PC-9 (cell line): ENCODE data around the gene PFKFB3. TPM values are rescaled to one million over a fixed set of nuclear protein-coding genes. Genes with fewer than 3 reads are reported as not detected.

Experiments
- BruUV-seq: library from RNA; stranded (reverse); fragments of 400-500 nt; replicated peaks from 2 replicates; lab custom pipeline; 2021; lab: Mats Ljungman, UMichigan
- CTCF ChIA-PET: fragments of 300-600 bp; sonication (Branson Sonifier 250); formaldehyde crosslinking; loops from one replicate; lab custom pipeline; 2022; ENCODE audit warnings: antibody characterized with exemption; lab: Charles Lee
- POLR2A ChIA-PET: fragments of 300-600 bp; sonication (Branson Sonifier 250); formaldehyde crosslinking; loops from one replicate; lab custom pipeline; 2022; ENCODE audit warnings: antibody characterized with exemption; ENCODE audit not compliant: unreplicated experiment; lab: Charles Lee
- DNase-seq, 2 experiments: peaks; one replicate each; pipeline versions ENCODE4 v3.0.0 to v3.0.0-alpha.2; 2015 to 2022; ENCODE audit warnings: mixed read lengths in 1 of 2
- H2AFZ ChIP-seq: fragments of 200-600 bp; sonication (generic); 2 replicates; pipeline ENCODE4 v1.8.1; 2017; ENCODE audit warnings: antibody characterized with exemption
- H3F3A ChIP-seq: fragments of 200-600 bp; sonication (generic); 2 replicates; pipeline ENCODE4 v1.8.1; 2017; ENCODE audit warnings: antibody characterized with exemption, mild to moderate bottlenecking, low read depth; ENCODE audit not compliant: insufficient read depth
- H3K27ac ChIP-seq: fragments of 200-600 bp; sonication (generic); 2 replicates; pipeline ENCODE4 v1.6.1; 2016; ENCODE audit warnings: mixed run types
- H3K27me3 ChIP-seq: fragments of 200-600 bp; sonication (generic); 2 replicates; pipeline ENCODE4 v1.6.1; 2016; ENCODE audit warnings: low read depth, mixed run types; ENCODE audit not compliant: insufficient read depth
- H3K36me3 ChIP-seq: fragments of 200-600 bp; sonication (generic); 2 replicates; pipeline ENCODE4 v1.6.1; 2016; ENCODE audit warnings: low read depth, mixed run types
- H3K4me1 ChIP-seq: fragments of 200-600 bp; sonication (generic); replicated peaks from 2 replicates; pipeline ENCODE4 v1.6.1; 2016; ENCODE audit warnings: mixed run types; ENCODE audit not compliant: insufficient read depth
- H3K4me2 ChIP-seq: fragments of 200-600 bp; sonication (generic); 2 replicates; pipeline ENCODE4 v1.6.1; 2017; ENCODE audit warnings: mixed run types
- H3K4me3 ChIP-seq: fragments of 200-600 bp; sonication (generic); 2 replicates; pipeline ENCODE4 v1.6.1; 2016; ENCODE audit warnings: mixed run types
- H3K79me2 ChIP-seq: fragments of 200-600 bp; sonication (generic); 2 replicates; pipeline ENCODE4 v1.6.1; 2017; ENCODE audit warnings: low read depth, mixed run types
- H3K9me2 ChIP-seq: fragments of 200-600 bp; sonication (generic); 2 replicates; pipeline ENCODE4 v1.8.1; 2017; ENCODE audit warnings: mild to moderate bottlenecking; ENCODE audit not compliant: insufficient read depth
- H3K9me3 ChIP-seq: fragments of 200-600 bp; sonication (generic); 2 replicates; pipeline ENCODE4 v1.8.1; 2016; ENCODE audit warnings: low read depth; ENCODE audit not compliant: insufficient read depth
- H4K20me1 ChIP-seq: fragments of 200-600 bp; sonication (generic); 2 replicates; pipeline ENCODE4 v1.8.1; 2017; ENCODE audit not compliant: insufficient read depth
- CTCF ChIP-seq: fragments of 200-600 bp; sonication (generic); conservative IDR thresholded peaks from 2 replicates; pipeline ENCODE4 v1.6.1; 2017; ENCODE audit warnings: mixed run types, antibody characterized with exemption, mild to moderate bottlenecking, moderate library complexity
- EZH2 ChIP-seq: fragments of 200-600 bp; sonication (generic); IDR thresholded peaks from 2 replicates; pipeline ENCODE4 v1.8.0; 2017; ENCODE audit warnings: antibody characterized with exemption, low read depth
- intact Hi-C: fragments of 100-400 bp; cut with micrococcal nuclease; formaldehyde crosslinking; loops from one replicate; pipeline ENCODE4 v1.10.0; 2022; ENCODE audit not compliant: unreplicated experiment
- total RNA-seq: library from RNA; stranded (reverse); gene quantifications from 2 replicates; pipeline ENCODE4 v1.2.3, GENCODE V29; 2021

Gene PFKFB3
- total RNA-seq, 1 experiment from 2014 or later: 37.8 TPM

DNA sequence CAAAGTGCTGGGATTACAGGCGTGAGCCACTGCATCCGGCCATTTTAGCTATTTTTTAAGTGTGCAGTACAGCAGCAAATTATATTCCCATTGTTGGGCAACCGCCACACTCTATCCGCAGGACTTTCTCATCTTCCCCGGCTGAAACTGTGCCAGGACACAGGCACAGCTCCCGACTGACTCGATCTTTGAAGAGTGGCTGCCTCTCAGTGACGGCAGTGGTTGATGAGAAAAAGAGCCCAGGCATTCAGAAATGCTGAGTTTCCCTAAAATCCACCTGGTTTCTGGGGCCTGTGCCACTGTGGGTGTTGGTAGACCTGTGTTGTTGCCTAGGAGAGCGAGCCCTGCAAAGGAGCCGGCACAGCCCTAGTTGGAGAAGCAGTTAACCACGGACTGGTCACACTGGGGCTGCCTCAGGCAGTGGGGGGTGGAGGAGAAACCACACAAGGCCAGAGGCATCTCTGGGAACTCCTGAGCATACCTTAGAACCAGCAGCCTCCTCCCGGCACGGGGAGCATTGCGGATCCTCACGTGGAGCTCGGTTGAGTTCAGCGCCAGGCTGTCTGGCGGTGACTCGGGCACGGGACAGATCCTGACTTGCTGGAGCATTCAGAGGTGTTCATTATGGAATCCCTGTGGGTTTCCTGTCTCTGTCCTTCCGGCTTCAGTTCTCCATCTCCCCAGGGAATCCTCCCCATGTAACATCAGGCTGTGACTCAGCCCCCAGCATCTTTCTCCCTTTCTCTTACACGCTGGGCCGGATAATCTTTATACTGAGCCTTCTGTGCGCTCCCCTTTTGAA lies 16.2 kb downstream of the PFKFB3 start:
- TF ChIP-seq EZH2: no peak
- no peak for TF ChIP-seq CTCF
- intact Hi-C loops: no loop called here

GRCh38 chr10:6219494-6219836 lies 16.7 kb downstream of the PFKFB3 start:
- POLR2A ChIA-PET: no interaction called here
- no peak for TF ChIP-seq EZH2
- TF ChIP-seq CTCF: no peak
- H3K79me2 ChIP-seq: no peaks in the 10 kb centered on the region
- intact Hi-C loops: no loop called here
- BruUV-seq: no TSS peak
- no peak overlapping the region for H2AFZ ChIP-seq
- no peaks in the 10 kb centered on the region for H3K9me2 ChIP-seq
- H3K27ac ChIP-seq: no peak overlapping the region
- no peak overlapping the region for H3K4me2 ChIP-seq
- DNase-seq: no peak
- no peaks in the 10 kb centered on the region for H3K36me3 ChIP-seq
- no peaks in the 10 kb centered on the region for H3K27me3 ChIP-seq
- no peaks in the 10 kb centered on the region for H3F3A ChIP-seq
- no peaks in the 10 kb centered on the region for H3K4me1 ChIP-seq
- no peaks in the 10 kb centered on the region for H3K9me3 ChIP-seq
- no peaks in the 10 kb centered on the region for H4K20me1 ChIP-seq
- no peak overlapping the region for H3K4me3 ChIP-seq
- CTCF ChIA-PET: no interaction called here

More for the DNA sequence above, 16.2 kb downstream of the PFKFB3 start:
- no peaks in the 10 kb centered on the region for H3K27me3 ChIP-seq
- ChIA-PET CTCF (no interaction called here), POLR2A (no interaction called here)
- H3K9me2 ChIP-seq: no peaks in the 10 kb centered on the region
- no peak overlapping the region for H3K27ac ChIP-seq
- no peaks in the 10 kb centered on the region for H3K4me1 ChIP-seq
- DNase-seq: no peak
- no peak overlapping the region for H3K4me2 ChIP-seq
- no peak overlapping the region for H2AFZ ChIP-seq
- no peaks in the 10 kb centered on the region for H4K20me1 ChIP-seq
- H3K9me3 ChIP-seq: no peaks in the 10 kb centered on the region
- H3K36me3 ChIP-seq: no peaks in the 10 kb centered on the region
- TSS peak; percentile 8 for BruUV-seq
- H3K4me3 ChIP-seq: no peak overlapping the region
- no peaks in the 10 kb centered on the region for H3K79me2 ChIP-seq
- no peaks in the 10 kb centered on the region for H3F3A ChIP-seq

DNA sequence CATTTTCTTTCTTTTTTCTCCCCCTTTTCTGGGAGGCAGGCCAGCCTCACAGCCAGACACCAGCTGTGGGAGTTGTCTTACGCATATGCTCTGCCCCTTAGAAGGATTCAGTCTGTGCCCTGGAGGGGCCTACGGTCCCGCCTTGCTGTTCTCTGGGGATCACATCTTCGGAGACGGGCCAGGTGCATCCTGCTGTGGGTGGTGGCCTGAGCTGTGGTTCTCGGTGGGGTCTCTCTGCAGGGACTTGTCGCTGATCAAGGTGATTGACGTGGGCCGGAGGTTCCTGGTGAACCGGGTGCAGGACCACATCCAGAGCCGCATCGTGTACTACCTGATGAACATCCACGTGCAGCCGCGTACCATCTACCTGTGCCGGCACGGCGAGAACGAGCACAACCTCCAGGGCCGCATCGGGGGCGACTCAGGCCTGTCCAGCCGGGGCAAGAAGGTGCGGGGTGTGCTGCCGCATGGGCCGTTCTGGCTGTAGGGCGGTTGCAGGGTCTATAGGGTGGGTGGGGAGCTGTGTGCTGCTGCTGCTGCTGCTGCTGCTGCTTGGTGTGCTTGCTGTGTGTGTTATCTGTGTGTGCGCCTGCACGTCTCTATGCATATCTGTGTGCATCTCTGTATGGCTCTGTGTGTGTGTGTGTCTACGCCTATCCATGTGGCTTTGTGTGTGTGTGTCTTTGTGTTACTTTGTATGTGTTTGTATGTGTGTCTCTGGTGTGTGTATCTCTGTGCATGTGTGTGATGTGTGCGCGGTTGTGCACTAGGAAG lies 17.9 kb downstream of the PFKFB3 start:
- Histone ChIP-seq H3K79me2 (no peaks in the 10 kb centered on the region), H3K27ac (no peak overlapping the region), H4K20me1 (no peaks in the 10 kb centered on the region), H3K36me3 (no peaks in the 10 kb centered on the region), H3F3A (no peaks in the 10 kb centered on the region), H2AFZ (no peak overlapping the region), H3K9me2 (no peaks in the 10 kb centered on the region), H3K9me3 (no peaks in the 10 kb centered on the region), H3K27me3 (no peaks in the 10 kb centered on the region), H3K4me1 (no peaks in the 10 kb centered on the region), H3K4me3 (no peak overlapping the region), H3K4me2 (no peak overlapping the region)
- CTCF ChIA-PET: no interaction called here
- TF ChIP-seq CTCF (no peak), EZH2 (no peak)
- POLR2A ChIA-PET: no interaction called here
- no peak for DNase-seq
- intact Hi-C loops: no loop called here
- BruUV-seq: no TSS peak
